Trophoblast cell (in vitro differentiated cells and primary cell): ENCODE data around the gene ZNF341.
A peak's percentile ranks its signal among the peaks of the same experiment; 100 is the strongest.

Experiments
- DNase-seq, 2 donors: peaks; one replicate each; pipeline ENCODE4 v3.0.0-alpha.2; 2016
- H2AFZ ChIP-seq: 2 replicates; pipeline ENCODE4 v1.6.1; 2013; ENCODE audit warnings: low read length, moderate library complexity, mild to moderate bottlenecking; ENCODE audit not compliant: insufficient read depth, poor library complexity
- H2AK5ac ChIP-seq: 2 replicates; pipeline ENCODE4 v1.6.1; 2013; ENCODE audit warnings: mild to moderate bottlenecking, low read length
- H2BK120ac ChIP-seq: 2 replicates; pipeline ENCODE4 v1.6.1; 2013; ENCODE audit warnings: low read length, mild to moderate bottlenecking, moderate library complexity; ENCODE audit not compliant: insufficient read depth, poor library complexity
- H2BK12ac ChIP-seq: 2 replicates; pipeline ENCODE4 v1.6.1; 2013; ENCODE audit warnings: mild to moderate bottlenecking, low read length, moderate library complexity
- H2BK5ac ChIP-seq: 2 replicates; pipeline ENCODE4 v1.6.1; 2013; ENCODE audit warnings: low read length, low read depth, moderate library complexity, mild to moderate bottlenecking; ENCODE audit not compliant: poor library complexity
- H3K14ac ChIP-seq: 2 replicates; pipeline ENCODE4 v1.6.1; 2013; ENCODE audit warnings: mild to moderate bottlenecking, low read length
- H3K18ac ChIP-seq: 2 replicates; pipeline ENCODE4 v1.6.1; 2013; ENCODE audit warnings: mild to moderate bottlenecking, low read length
- H3K23ac ChIP-seq: 2 replicates; pipeline ENCODE4 v1.6.1; 2013; ENCODE audit warnings: low read length
- H3K27ac ChIP-seq: 2 replicates; pipeline ENCODE4 v1.5.1; 2013; ENCODE audit warnings: low read depth, mild to moderate bottlenecking, inconsistent platforms, low read length, moderate library complexity
- H3K27me3 ChIP-seq: 2 replicates; pipeline ENCODE4 v1.6.1; 2013; ENCODE audit warnings: inconsistent platforms, mild to moderate bottlenecking, low read length, moderate library complexity; ENCODE audit not compliant: insufficient read depth
- H3K36me3 ChIP-seq, 2 experiments: 1 replicate in 1 of 2; 2 replicates in 1 of 2; pipeline ENCODE4 v1.6.1; 2013; ENCODE audit warnings: low read length in 2 of 2, mild to moderate bottlenecking in 2 of 2, moderate library complexity in 1 of 2; ENCODE audit not compliant: insufficient read depth in 2 of 2, control insufficient read depth in 1 of 2
- H3K4ac ChIP-seq: 2 replicates; pipeline ENCODE4 v1.6.1; 2013; ENCODE audit warnings: low read depth, mild to moderate bottlenecking, low read length, moderate library complexity
- H3K4me1 ChIP-seq, 2 experiments: 1 replicate in 1 of 2; 2 replicates in 1 of 2; pipeline ENCODE4 v1.6.1; 2013; ENCODE audit warnings: low read length in 2 of 2, mild to moderate bottlenecking in 2 of 2, moderate library complexity in 1 of 2; ENCODE audit not compliant: insufficient read depth in 2 of 2, control insufficient read depth in 1 of 2
- H3K4me2 ChIP-seq: 2 replicates; pipeline ENCODE4 v1.6.1; 2013; ENCODE audit warnings: inconsistent platforms, mild to moderate bottlenecking, low read length, moderate library complexity
- H3K4me3 ChIP-seq: 2 replicates; pipeline ENCODE4 v1.5.1; 2013; ENCODE audit warnings: mild to moderate bottlenecking, low read depth, low read length, inconsistent platforms
- H3K79me1 ChIP-seq: one replicate; pipeline ENCODE4 v1.6.1; 2013; ENCODE audit warnings: low read length
- H3K79me2 ChIP-seq: 2 replicates; pipeline ENCODE4 v1.6.1; 2013; ENCODE audit warnings: low read length, mild to moderate bottlenecking; ENCODE audit not compliant: control insufficient read depth, insufficient read depth, poor library complexity
- H3K9ac ChIP-seq: 2 replicates; pipeline ENCODE4 v1.6.1; 2013; ENCODE audit warnings: mild to moderate bottlenecking, low read length
- H3K9me3 ChIP-seq: 2 replicates; pipeline ENCODE4 v1.6.1; 2013; ENCODE audit warnings: low read depth, mild to moderate bottlenecking, control low read depth, inconsistent platforms, low read length; ENCODE audit not compliant: insufficient read depth
- H4K12ac ChIP-seq: 2 replicates; pipeline ENCODE4 v1.6.1; 2013; ENCODE audit warnings: low read depth, mild to moderate bottlenecking, low read length, moderate library complexity
- H4K8ac ChIP-seq: 2 replicates; pipeline ENCODE4 v1.6.1; 2013; ENCODE audit warnings: low read depth, mild to moderate bottlenecking, low read length, moderate library complexity
- H4K91ac ChIP-seq: one replicate; pipeline ENCODE4 v1.6.1; 2013; ENCODE audit warnings: low read depth, mild to moderate bottlenecking, low read length, moderate library complexity
- WGBS: extraction: QIAGEN DNeasy Blood & Tissue Kit; methylation state at CpG from one replicate; pipeline ENCODE4 v1.1.7; 2013; ENCODE audit warnings: missing lambda C conversion rate; ENCODE audit not compliant: insufficient read length, insufficient coverage; ENCODE audit errors: extremely low coverage; 5-methylcytosine and 5-hydroxymethylcytosine counted together

Gene ZNF341

DNA sequence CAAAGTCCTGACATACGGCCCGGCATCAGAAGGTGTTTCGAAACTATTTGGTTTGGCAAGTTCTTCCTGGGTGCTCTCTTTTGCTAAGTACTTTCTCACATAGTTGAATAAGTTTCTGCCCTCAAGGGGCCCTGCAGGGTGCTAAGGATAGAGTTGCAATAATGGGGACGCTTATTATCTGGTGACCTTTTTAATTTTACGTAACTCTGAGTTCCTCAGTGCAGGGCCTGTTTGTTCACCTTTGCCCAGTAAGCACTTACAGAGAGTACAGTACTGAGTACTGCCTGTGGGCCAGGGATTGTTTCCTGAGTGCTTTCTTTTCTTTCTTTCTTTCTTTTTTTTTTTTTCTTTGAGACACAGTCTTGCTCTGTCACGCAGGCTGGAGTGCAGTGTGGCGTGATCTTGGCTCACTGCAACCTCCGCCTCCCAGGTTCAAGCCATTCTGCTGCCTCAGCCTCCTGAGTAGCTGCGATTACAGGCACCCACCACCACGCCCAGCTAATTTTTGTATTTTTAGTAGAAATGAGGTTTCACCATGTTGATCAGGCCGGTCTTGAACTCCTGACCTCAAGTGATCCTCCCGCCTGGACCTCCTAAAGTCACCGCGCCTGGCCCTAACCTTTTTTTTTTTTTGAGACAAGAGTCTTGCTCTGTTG, 7.2 kb upstream of the ZNF341 start:
- Histone ChIP-seq H2AK5ac (no peak overlapping the region), H3K14ac (no peak overlapping the region), H3K27ac (no peak overlapping the region), H3K4me3 (no peak overlapping the region), H3K36me3 (no peaks in the 10 kb centered on the region), H3K4ac (no peak overlapping the region), H3K79me1 (no peaks in the 10 kb centered on the region), H3K23ac (no peak overlapping the region), H2BK12ac (no peak overlapping the region), H3K9me3 (no peaks in the 10 kb centered on the region), H2BK5ac (no peak overlapping the region), H3K27me3 (no peaks in the 10 kb centered on the region), H3K4me1 (no peaks in the 10 kb centered on the region), H4K12ac (no peak overlapping the region), H4K8ac (no peak overlapping the region), H3K18ac (no peak overlapping the region), H3K4me2 (no peak overlapping the region), H3K9ac (no peak overlapping the region), H2BK120ac (no peak overlapping the region), H3K79me2 (no peaks in the 10 kb centered on the region), H2AFZ (no peak overlapping the region), H4K91ac (no peak overlapping the region)
- no CpG with 5 or more reads among the region's 14 CpGs for WGBS
- DNase-seq, result peak; percentile 96 to 99

DNA sequence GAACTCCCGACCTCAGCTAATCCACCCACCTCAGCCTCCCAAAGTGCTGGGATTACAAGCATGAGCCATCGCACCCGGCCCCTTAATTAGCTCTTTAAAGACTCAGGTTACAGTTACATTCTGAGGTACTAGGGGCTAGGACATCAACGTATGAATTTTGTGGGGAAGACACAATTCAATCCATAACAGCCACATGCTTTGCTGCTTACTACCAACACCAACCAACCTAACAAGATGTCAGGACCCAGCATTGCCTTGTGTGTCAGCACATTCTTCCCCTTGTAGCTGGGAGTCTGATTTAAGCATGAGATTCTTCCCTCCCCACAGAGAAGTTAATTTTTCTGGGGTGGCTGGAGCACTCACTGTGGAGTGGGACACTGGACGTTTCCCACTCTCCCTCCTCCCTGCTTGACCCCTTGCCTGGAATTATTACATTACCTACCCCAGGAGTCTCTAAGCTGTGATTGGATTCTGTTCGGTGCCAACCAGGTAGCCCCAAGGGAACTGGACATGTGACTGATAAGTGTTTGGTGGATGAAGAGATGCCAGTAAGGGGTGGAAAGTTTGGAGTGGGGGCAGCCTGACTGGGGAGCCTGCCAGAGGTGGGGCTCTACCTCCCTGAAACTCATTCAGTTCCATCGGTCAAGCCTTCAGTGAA, 6.1 kb upstream of the ZNF341 start:
- H2BK12ac ChIP-seq, result no peak overlapping the region
- no peak overlapping the region for H3K4me3 ChIP-seq
- no peak overlapping the region for H4K12ac ChIP-seq
- H3K23ac ChIP-seq, result no peak overlapping the region
- no peak overlapping the region for H4K91ac ChIP-seq
- no peaks in the 10 kb centered on the region for H3K27me3 ChIP-seq
- H3K4me2 ChIP-seq, result no peak overlapping the region
- H3K4ac ChIP-seq, result no peak overlapping the region
- no CpG with 5 or more reads among the region's 7 CpGs for whole genome bisulfite sequencing
- H4K8ac ChIP-seq, result no peak overlapping the region
- H3K36me3 ChIP-seq, result no peaks in the 10 kb centered on the region
- H2BK120ac ChIP-seq, result no peak overlapping the region
- no peaks in the 10 kb centered on the region for H3K9me3 ChIP-seq
- no peaks in the 10 kb centered on the region for H3K4me1 ChIP-seq
- H2AFZ ChIP-seq, result no peak overlapping the region
- H3K18ac ChIP-seq, result no peak overlapping the region
- H3K14ac ChIP-seq, result no peak overlapping the region
- no peaks in the 10 kb centered on the region for H3K79me1 ChIP-seq
- H3K27ac ChIP-seq, result no peak overlapping the region
- H2BK5ac ChIP-seq, result no peak overlapping the region
- H3K9ac ChIP-seq, result no peak overlapping the region
- no peak overlapping the region for H2AK5ac ChIP-seq
- peak; percentile 58 to 79 for DNase-seq
- H3K79me2 ChIP-seq, result no peaks in the 10 kb centered on the region

DNA sequence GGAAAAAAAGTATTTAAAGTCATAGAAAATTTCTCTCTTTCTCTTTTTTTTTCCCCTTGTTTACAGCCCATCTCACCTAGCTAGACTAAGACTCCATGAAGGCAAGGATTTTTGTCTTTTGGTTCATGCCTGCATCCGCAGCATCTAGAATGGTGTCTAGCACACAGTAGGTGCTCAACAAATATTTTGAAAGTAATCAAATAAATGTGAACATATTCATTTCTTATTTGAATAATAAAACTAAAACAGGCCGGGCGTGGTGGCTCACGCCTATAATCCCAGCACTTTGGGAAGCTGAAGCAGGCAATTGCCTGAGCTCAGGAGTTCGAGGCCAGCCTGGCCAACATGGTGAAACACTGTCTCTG, 4.7 kb upstream of the ZNF341 start:
- H3K9me3 ChIP-seq, result no peaks in the 10 kb centered on the region
- H3K14ac ChIP-seq, result no peak overlapping the region
- no peak overlapping the region for H3K9ac ChIP-seq
- no peak overlapping the region for H3K4me3 ChIP-seq
- no CpG with 5 or more reads among the region's 5 CpGs for WGBS
- H3K36me3 ChIP-seq, result no peaks in the 10 kb centered on the region
- no peak overlapping the region for H2BK120ac ChIP-seq
- peaks cover 3% of the 10 kb centered on the region for H3K79me1 ChIP-seq
- no peak for DNase-seq
- no peaks in the 10 kb centered on the region for H3K27me3 ChIP-seq
- H3K4me2 ChIP-seq, result no peak overlapping the region
- no peak overlapping the region for H2AK5ac ChIP-seq
- no peak overlapping the region for H3K4ac ChIP-seq
- no peak overlapping the region for H4K8ac ChIP-seq
- no peak overlapping the region for H3K23ac ChIP-seq
- H2BK5ac ChIP-seq, result no peak overlapping the region
- H2AFZ ChIP-seq, result no peak overlapping the region
- no peak overlapping the region for H4K91ac ChIP-seq
- H2BK12ac ChIP-seq, result no peak overlapping the region
- H3K18ac ChIP-seq, result no peak overlapping the region
- no peak overlapping the region for H4K12ac ChIP-seq
- H3K79me2 ChIP-seq, result no peaks in the 10 kb centered on the region
- H3K27ac ChIP-seq, result no peak overlapping the region
- H3K4me1 ChIP-seq, result peaks cover 2 to 5% of the 10 kb centered on the region in 2 experiments

DNA sequence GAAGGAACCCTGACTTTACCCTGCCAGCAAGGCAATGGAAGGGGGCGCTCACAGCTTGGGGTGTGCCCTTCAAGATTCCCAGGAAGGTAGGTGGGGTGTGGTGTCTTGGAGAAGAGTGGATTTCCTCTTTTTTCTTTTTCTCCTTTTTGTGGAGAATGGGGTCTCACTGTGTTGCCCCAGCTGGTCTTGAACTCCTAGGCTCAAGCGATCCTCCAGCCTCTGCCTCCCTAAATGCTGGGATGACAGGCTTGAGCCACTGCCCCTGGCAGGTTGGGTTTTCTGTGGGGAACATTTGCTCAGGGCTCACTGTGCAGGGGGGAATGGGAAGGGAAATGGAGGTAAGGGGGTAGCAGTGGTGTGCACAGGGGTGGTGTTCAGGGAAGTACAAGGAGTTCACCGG, 4.0 kb upstream of the ZNF341 start:
- peaks cover 10% of the 10 kb centered on the region for H3K79me1 ChIP-seq
- no peak overlapping the region for H3K23ac ChIP-seq
- no peaks in the 10 kb centered on the region for H3K9me3 ChIP-seq
- no peak overlapping the region for H3K4me2 ChIP-seq
- no peak overlapping the region for H2BK12ac ChIP-seq
- H3K4me1 ChIP-seq, result peaks cover 2 to 10% of the 10 kb centered on the region in 2 experiments
- no peak overlapping the region for H3K4me3 ChIP-seq
- H4K91ac ChIP-seq, result no peak overlapping the region
- peaks cover 4% of the 10 kb centered on the region for H3K79me2 ChIP-seq
- H3K36me3 ChIP-seq, result no peaks in the 10 kb centered on the region
- no peak overlapping the region for H2AFZ ChIP-seq
- no peak overlapping the region for H3K4ac ChIP-seq
- H3K14ac ChIP-seq, result no peak overlapping the region
- no CpG with 5 or more reads among the region's 3 CpGs for WGBS
- no peak overlapping the region for H4K8ac ChIP-seq
- H3K27ac ChIP-seq, result no peak overlapping the region
- H4K12ac ChIP-seq, result peak overlapping the region; percentile 16
- no peak overlapping the region for H3K9ac ChIP-seq
- no peak for DNase-seq
- no peak overlapping the region for H3K18ac ChIP-seq
- H2AK5ac ChIP-seq, result no peak overlapping the region
- H3K27me3 ChIP-seq, result no peaks in the 10 kb centered on the region
- H2BK5ac ChIP-seq, result no peak overlapping the region
- no peak overlapping the region for H2BK120ac ChIP-seq
